Measurements from ENCODE around the gene STN1. TPM values are rescaled to one million over a fixed set of nuclear protein-coding genes. Genes with fewer than 3 reads are reported as not detected.

Gene STN1
- total RNA-seq, 2 experiments from 2014 or later: 34.4 to 37.4 TPM

GRCh38 chr10:103842605-103843004, 75.4 kb downstream of the STN1 start:
- ATAC-seq (no peak), DNase-seq (no peak)
- Mint-ChIP-seq H3K36me3 (ENCODE audit: low read depth) (no peaks in the 10 kb centered on the region), H3K27ac (no peak overlapping the region), H3K27me3 (no peaks in the 10 kb centered on the region), H3K4me1 (peaks cover 17% of the 10 kb centered on the region), H3K4me3 (no peak overlapping the region), H3K9me3 (ENCODE audit: low read depth) (no peaks in the 10 kb centered on the region)
- POLR2A ChIA-PET: interaction anchor here (1.5 kb wide), 1 partner anchor 11 kb away, joined by 3 read pairs; no protein-coding TSS in a partner anchor
- CTCF ChIA-PET: interaction anchor here (1.0 to 1.8 kb wide), 5 partner anchors 9 to 156 kb away, joined by 3 to 7 read pairs (median 3); no protein-coding TSS in a partner anchor
- intact Hi-C loops (cut with DNase I, micrococcal nuclease): loop anchor here in 1 of 2 experiments (5.0 kb wide), 1 partner anchor 735 kb away; no protein-coding TSS in a partner anchor

- Mint-ChIP-seq H3K4me3 (no peak overlapping the region), H3K4me1 (peaks cover 12% of the 10 kb centered on the region), H3K27ac (no peak overlapping the region), H3K9me3 (ENCODE audit: low read depth) (no peaks in the 10 kb centered on the region), H3K27me3 (no peaks in the 10 kb centered on the region), H3K36me3 (ENCODE audit: low read depth) (no peaks in the 10 kb centered on the region)
- ATAC-seq (no peak), DNase-seq (no peak)
- CTCF ChIA-PET: interaction anchor here (1.3 kb wide), 1 partner anchor 8 kb away, joined by 3 read pairs; no protein-coding TSS in a partner anchor
- POLR2A ChIA-PET: no interaction called here
- intact Hi-C loops (cut with DNase I, micrococcal nuclease): loop anchor here in 1 of 2 experiments (5.0 kb wide), 1 partner anchor 736 kb away; no protein-coding TSS in a partner anchor
These were observed 76.5 kb downstream of the STN1 start for GRCh38 chr10:103841519-103841918.

GRCh38 chr10:103840740-103841070, 77.3 kb downstream of the STN1 start:
- H3K4me1 Mint-ChIP-seq: peaks cover 4% of the 10 kb centered on the region
- ATAC-seq (no peak), DNase-seq (no peak)
- H3K27me3 Mint-ChIP-seq: no peaks in the 10 kb centered on the region
- H3K9me3 Mint-ChIP-seq (ENCODE audit: low read depth): no peaks in the 10 kb centered on the region
- H3K4me3 Mint-ChIP-seq: no peak overlapping the region
- no peak overlapping the region for H3K27ac Mint-ChIP-seq
- H3K36me3 Mint-ChIP-seq (ENCODE audit: low read depth): no peaks in the 10 kb centered on the region
- POLR2A ChIA-PET: no interaction called here
- CTCF ChIA-PET: no interaction called here
- intact Hi-C loops (cut with DNase I, micrococcal nuclease): loop anchor here in 1 of 2 experiments (5.0 kb wide), 1 partner anchor 737 kb away; no protein-coding TSS in a partner anchor

- intact Hi-C loops (cut with DNase I, micrococcal nuclease): loop anchor here in 1 of 2 experiments (5.0 kb wide), 1 partner anchor 737 kb away; no protein-coding TSS in a partner anchor
- no peaks in the 10 kb centered on the region for H3K27me3 Mint-ChIP-seq
- CTCF ChIA-PET: interaction anchor here (0.5 to 1.2 kb wide), 2 partner anchors 8 to 469 kb away, joined by 3 to 5 read pairs; no protein-coding TSS in a partner anchor
- ATAC-seq: no peak
- no peak for DNase-seq
- H3K4me1 Mint-ChIP-seq: no peaks in the 10 kb centered on the region
- no peaks in the 10 kb centered on the region for H3K36me3 Mint-ChIP-seq (ENCODE audit: low read depth)
- H3K4me3 Mint-ChIP-seq: no peak overlapping the region
- POLR2A ChIA-PET: no interaction called here
- no peak overlapping the region for H3K27ac Mint-ChIP-seq
- no peaks in the 10 kb centered on the region for H3K9me3 Mint-ChIP-seq (ENCODE audit: low read depth)
These were observed 77.9 kb downstream of the STN1 start for GRCh38 chr10:103839872-103840739.

- POLR2A ChIA-PET: no interaction called here
- H3K36me3 Mint-ChIP-seq (ENCODE audit: low read depth): no peaks in the 10 kb centered on the region
- CTCF ChIA-PET: interaction anchor here (0.6 to 1.4 kb wide), 4 partner anchors 9 to 127 kb away, joined by 3 to 5 read pairs (median 4); no protein-coding TSS in a partner anchor
- intact Hi-C loops (cut with DNase I, micrococcal nuclease): no loop called here
- H3K9me3 Mint-ChIP-seq (ENCODE audit: low read depth): no peaks in the 10 kb centered on the region
- no peaks in the 10 kb centered on the region for H3K4me1 Mint-ChIP-seq
- ATAC-seq: no peak
- H3K27me3 Mint-ChIP-seq: no peaks in the 10 kb centered on the region
- no peak overlapping the region for H3K27ac Mint-ChIP-seq
- no peak overlapping the region for H3K4me3 Mint-ChIP-seq
- DNase-seq: no peak
These were observed 78.5 kb downstream of the STN1 start for GRCh38 chr10:103839519-103839871.

GRCh38 chr10:103838862-103839518, 79.0 kb downstream of the STN1 start:
- CTCF ChIA-PET: interaction anchor here (0.5 to 1.4 kb wide), 6 partner anchors 9 to 126 kb away, joined by 3 to 5 read pairs (median 3); no protein-coding TSS in a partner anchor
- H3K27me3 Mint-ChIP-seq: no peaks in the 10 kb centered on the region
- ATAC-seq (no peak), DNase-seq (no peak)
- POLR2A ChIA-PET: no interaction called here
- H3K27ac Mint-ChIP-seq: no peak overlapping the region
- no peak overlapping the region for H3K4me3 Mint-ChIP-seq
- no peaks in the 10 kb centered on the region for H3K36me3 Mint-ChIP-seq (ENCODE audit: low read depth)
- intact Hi-C loops (cut with DNase I, micrococcal nuclease): no loop called here
- H3K4me1 Mint-ChIP-seq: no peaks in the 10 kb centered on the region
- H3K9me3 Mint-ChIP-seq (ENCODE audit: low read depth): no peaks in the 10 kb centered on the region

GRCh38 chr10:103838070-103838395, 80.0 kb downstream of the STN1 start:
- ChIA-PET POLR2A (no interaction called here), CTCF (interaction anchor here (0.7 kb wide), 1 partner anchor 9 kb away, joined by 3 read pairs; no protein-coding TSS in a partner anchor)
- H3K4me1 Mint-ChIP-seq: no peaks in the 10 kb centered on the region
- ATAC-seq: no peak
- no peak overlapping the region for H3K4me3 Mint-ChIP-seq
- no peaks in the 10 kb centered on the region for H3K9me3 Mint-ChIP-seq (ENCODE audit: low read depth)
- no peak overlapping the region for H3K27ac Mint-ChIP-seq
- H3K36me3 Mint-ChIP-seq (ENCODE audit: low read depth): no peaks in the 10 kb centered on the region
- no peaks in the 10 kb centered on the region for H3K27me3 Mint-ChIP-seq
- DNase-seq: no peak
- intact Hi-C loops (cut with DNase I, micrococcal nuclease): no loop called here

- Mint-ChIP-seq H3K27me3 (no peaks in the 10 kb centered on the region), H3K4me3 (no peak overlapping the region), H3K4me1 (no peaks in the 10 kb centered on the region), H3K9me3 (ENCODE audit: low read depth) (no peaks in the 10 kb centered on the region), H3K27ac (no peak overlapping the region), H3K36me3 (ENCODE audit: low read depth) (no peaks in the 10 kb centered on the region)
- CTCF ChIA-PET: no interaction called here
- no peak for ATAC-seq
- no peak for DNase-seq
- intact Hi-C loops (cut with DNase I, micrococcal nuclease): no loop called here
- POLR2A ChIA-PET: no interaction called here
These were observed 80.5 kb downstream of the STN1 start for GRCh38 chr10:103837370-103838069.

GRCh38 chr10:103836861-103837260, 81.1 kb downstream of the STN1 start:
- no peaks in the 10 kb centered on the region for H3K4me1 Mint-ChIP-seq
- DNase-seq (no peak), ATAC-seq (no peak)
- H3K9me3 Mint-ChIP-seq (ENCODE audit: low read depth): no peaks in the 10 kb centered on the region
- H3K27me3 Mint-ChIP-seq: no peaks in the 10 kb centered on the region
- no peaks in the 10 kb centered on the region for H3K36me3 Mint-ChIP-seq (ENCODE audit: low read depth)
- POLR2A ChIA-PET: no interaction called here
- intact Hi-C loops (cut with DNase I, micrococcal nuclease): no loop called here
- H3K27ac Mint-ChIP-seq: no peak overlapping the region
- CTCF ChIA-PET: no interaction called here
- no peak overlapping the region for H3K4me3 Mint-ChIP-seq

- ATAC-seq (no peak), DNase-seq (no peak)
- H3K9me3 Mint-ChIP-seq (ENCODE audit: low read depth): no peaks in the 10 kb centered on the region
- POLR2A ChIA-PET: no interaction called here
- no peak overlapping the region for H3K27ac Mint-ChIP-seq
- CTCF ChIA-PET: no interaction called here
- H3K27me3 Mint-ChIP-seq: no peaks in the 10 kb centered on the region
- no peak overlapping the region for H3K4me3 Mint-ChIP-seq
- intact Hi-C loops (cut with DNase I, micrococcal nuclease): no loop called here
- H3K36me3 Mint-ChIP-seq (ENCODE audit: low read depth): no peaks in the 10 kb centered on the region
- no peaks in the 10 kb centered on the region for H3K4me1 Mint-ChIP-seq
These were observed 81.7 kb downstream of the STN1 start for GRCh38 chr10:103836273-103836672.

GRCh38 chr10:103835096-103836050, 82.6 kb downstream of the STN1 start:
- Mint-ChIP-seq H3K9me3 (ENCODE audit: low read depth) (no peaks in the 10 kb centered on the region), H3K27ac (no peak overlapping the region), H3K4me1 (no peaks in the 10 kb centered on the region), H3K36me3 (ENCODE audit: low read depth) (no peaks in the 10 kb centered on the region), H3K4me3 (no peak overlapping the region), H3K27me3 (no peaks in the 10 kb centered on the region)
- ChIA-PET POLR2A (no interaction called here), CTCF (no interaction called here)
- no peak for DNase-seq
- no peak for ATAC-seq
- intact Hi-C loops (cut with DNase I, micrococcal nuclease): no loop called here
